Measurements from ENCODE around the gene PCSK6.

The PCSK6 gene

DNA sequence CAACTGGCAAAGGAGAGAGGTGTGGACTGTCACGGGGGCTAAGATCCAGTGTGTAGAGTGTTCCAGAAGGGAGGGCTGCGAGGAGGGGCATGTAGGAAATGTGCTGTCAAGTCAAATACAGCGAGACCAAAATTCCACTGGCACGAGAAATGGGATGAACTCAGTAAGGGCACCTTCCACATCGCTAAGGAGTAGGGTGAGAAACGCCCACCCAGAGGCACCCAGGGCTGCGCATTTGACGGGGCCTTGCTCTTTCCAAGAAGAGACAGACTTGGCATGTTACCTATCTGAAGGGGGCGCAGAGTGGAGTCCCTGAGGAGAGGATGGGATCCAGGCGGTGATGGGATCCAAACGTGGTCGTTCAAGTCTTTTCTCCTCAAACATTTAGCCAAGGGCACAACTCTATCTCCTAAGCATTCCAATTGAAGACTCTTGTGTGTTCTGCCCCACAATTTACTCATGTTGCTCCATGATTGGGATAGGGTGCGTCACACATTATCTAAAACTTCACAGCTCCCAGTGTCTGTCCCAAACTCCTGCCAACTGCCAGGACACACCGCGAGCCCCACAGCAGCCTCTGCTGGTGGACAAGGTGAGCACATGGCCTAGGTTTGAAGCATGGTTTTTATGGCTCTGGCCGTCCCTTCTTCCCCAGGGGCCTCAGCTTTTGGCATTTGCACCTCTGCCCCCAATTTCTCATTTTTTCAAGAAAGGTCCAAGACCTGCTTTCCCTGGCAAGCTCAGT is 219.9 kb downstream of the PCSK6 start:
- H3K36me3 ChIP-seq (ENCODE audit: low read length) = peaks cover 21% of the 10 kb centered on the region; the same call in 1 of the 2 replicates
- H4K20me1 ChIP-seq (ENCODE audit: low read depth, low read length) = no peaks in the 10 kb centered on the region
- no peaks in the 10 kb centered on the region for H3F3A ChIP-seq (ENCODE audit: insufficient read depth)
- H3K27me3 ChIP-seq (ENCODE audit: low read length) = no peaks in the 10 kb centered on the region
- H3K79me2 ChIP-seq (ENCODE audit: insufficient read depth, low read length) = no peaks in the 10 kb centered on the region
- H2AFZ ChIP-seq (ENCODE audit: low read depth, low read length, severe bottlenecking) = no peak overlapping the region
- no peak overlapping the region for H3K4me3 ChIP-seq (ENCODE audit: insufficient read depth, low read length, poor library complexity, severe bottlenecking)
- H3K4me2 ChIP-seq (ENCODE audit: low read depth, low read length, poor library complexity, severe bottlenecking) = no peak overlapping the region
- H3K9me3 ChIP-seq (ENCODE audit: insufficient read depth, low read length) = no peaks in the 10 kb centered on the region
- no peak overlapping the region for H3K27ac ChIP-seq (ENCODE audit: low read depth, low read length)
- TF ChIP-seq EZH2phosphoT487 (conservative IDR thresholded peaks at IDR 0.05; ENCODE audit: low read length) (no peak), CTCF (IDR thresholded peaks at IDR 0.05; ENCODE audit: insufficient read depth, low read length, poor library complexity, severe bottlenecking) (no peak)
- no peak overlapping the region for H3K9ac ChIP-seq (ENCODE audit: low read length)
- no peaks in the 10 kb centered on the region for H3K9me2 ChIP-seq (replicated peaks; ENCODE audit: insufficient read depth, low read length)

DNA sequence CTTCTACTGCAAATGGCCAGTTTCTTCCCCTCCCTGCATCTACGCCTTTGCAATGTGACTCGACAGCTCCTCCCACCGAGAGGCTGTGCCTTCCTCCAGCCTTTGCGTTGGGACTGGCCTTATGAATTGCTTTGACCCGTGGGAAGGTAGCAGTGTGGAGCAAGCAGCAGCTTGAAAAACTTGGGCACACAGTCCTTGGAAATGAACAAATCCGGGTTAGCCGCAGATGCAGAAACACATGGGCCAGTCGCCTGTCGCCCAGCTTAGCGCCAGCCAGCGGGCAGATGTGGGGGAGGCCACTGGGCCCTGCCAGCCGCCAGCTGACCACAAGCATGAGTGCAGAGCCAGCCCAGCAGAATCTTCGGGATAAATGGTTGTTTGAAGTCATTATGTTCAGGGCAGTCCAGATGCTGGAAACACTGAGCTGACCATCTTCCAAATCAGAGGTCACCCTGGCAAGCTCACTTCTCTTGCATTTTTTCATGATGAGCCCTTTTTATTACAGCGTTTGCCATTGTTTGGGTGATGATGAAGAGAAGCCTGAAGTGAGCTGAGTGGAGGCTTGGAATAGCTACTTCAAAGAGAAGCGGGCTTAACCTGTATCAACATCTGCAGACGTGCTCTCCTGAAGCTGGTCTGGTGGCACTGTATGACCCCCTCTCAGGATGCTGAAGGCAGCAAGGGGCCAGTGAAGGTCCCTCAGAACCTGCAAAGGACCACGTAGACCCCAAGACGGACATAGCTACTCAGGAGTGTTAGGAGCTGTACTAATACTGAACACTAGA is 222.0 kb downstream of the PCSK6 start:
- H4K20me1 ChIP-seq (ENCODE audit: low read depth, low read length) = no peaks in the 10 kb centered on the region
- H3K36me3 ChIP-seq (ENCODE audit: low read length) = peaks cover 10% of the 10 kb centered on the region; the same call in 1 of the 2 replicates
- no peak overlapping the region for H2AFZ ChIP-seq (ENCODE audit: low read depth, low read length, severe bottlenecking)
- H3K9me2 ChIP-seq (replicated peaks; ENCODE audit: insufficient read depth, low read length) = no peaks in the 10 kb centered on the region
- TF ChIP-seq CTCF (IDR thresholded peaks at IDR 0.05; ENCODE audit: insufficient read depth, low read length, poor library complexity, severe bottlenecking) = no peak
- no peak for TF ChIP-seq EZH2phosphoT487 (conservative IDR thresholded peaks at IDR 0.05; ENCODE audit: low read length)
- no peaks in the 10 kb centered on the region for H3K27me3 ChIP-seq (ENCODE audit: low read length)
- no peaks in the 10 kb centered on the region for H3K9me3 ChIP-seq (ENCODE audit: insufficient read depth, low read length)
- no peak overlapping the region for H3K4me3 ChIP-seq (ENCODE audit: insufficient read depth, low read length, poor library complexity, severe bottlenecking)
- no peak overlapping the region for H3K4me2 ChIP-seq (ENCODE audit: low read depth, low read length, poor library complexity, severe bottlenecking)
- no peaks in the 10 kb centered on the region for H3F3A ChIP-seq (ENCODE audit: insufficient read depth)
- no peak overlapping the region for H3K27ac ChIP-seq (ENCODE audit: low read depth, low read length)
- H3K79me2 ChIP-seq (ENCODE audit: insufficient read depth, low read length) = no peaks in the 10 kb centered on the region
- no peak overlapping the region for H3K9ac ChIP-seq (ENCODE audit: low read length)

- H4K20me1 ChIP-seq (ENCODE audit: low read depth, low read length) = no peaks in the 10 kb centered on the region
- H3F3A ChIP-seq (ENCODE audit: insufficient read depth) = no peaks in the 10 kb centered on the region
- H3K79me2 ChIP-seq (ENCODE audit: insufficient read depth, low read length) = no peaks in the 10 kb centered on the region
- TF ChIP-seq CTCF (IDR thresholded peaks at IDR 0.05; ENCODE audit: insufficient read depth, low read length, poor library complexity, severe bottlenecking) (no peak), EZH2phosphoT487 (conservative IDR thresholded peaks at IDR 0.05; ENCODE audit: low read length) (no peak)
- H3K4me3 ChIP-seq (ENCODE audit: insufficient read depth, low read length, poor library complexity, severe bottlenecking) = no peak overlapping the region
- H3K4me2 ChIP-seq (ENCODE audit: low read depth, low read length, poor library complexity, severe bottlenecking) = no peak overlapping the region
- H3K27me3 ChIP-seq (ENCODE audit: low read length) = no peaks in the 10 kb centered on the region
- H3K27ac ChIP-seq (ENCODE audit: low read depth, low read length) = no peak overlapping the region
- 0 out of 2 replicates have a peak, but pooled peaks cover 3% of the 10 kb centered on the region for H3K36me3 ChIP-seq (ENCODE audit: low read length)
- H3K9me2 ChIP-seq (replicated peaks; ENCODE audit: insufficient read depth, low read length) = no peaks in the 10 kb centered on the region
- H3K9me3 ChIP-seq (ENCODE audit: insufficient read depth, low read length) = no peaks in the 10 kb centered on the region
- H3K9ac ChIP-seq (ENCODE audit: low read length) = no peak overlapping the region
- H2AFZ ChIP-seq (ENCODE audit: low read depth, low read length, severe bottlenecking) = no peak overlapping the region
Measured at GRCh38 chr15:101266787-101267186, 222.7 kb downstream of the PCSK6 start.
